Measurements from ENCODE around the gene DISC1.

DISC1 gene

DNA sequence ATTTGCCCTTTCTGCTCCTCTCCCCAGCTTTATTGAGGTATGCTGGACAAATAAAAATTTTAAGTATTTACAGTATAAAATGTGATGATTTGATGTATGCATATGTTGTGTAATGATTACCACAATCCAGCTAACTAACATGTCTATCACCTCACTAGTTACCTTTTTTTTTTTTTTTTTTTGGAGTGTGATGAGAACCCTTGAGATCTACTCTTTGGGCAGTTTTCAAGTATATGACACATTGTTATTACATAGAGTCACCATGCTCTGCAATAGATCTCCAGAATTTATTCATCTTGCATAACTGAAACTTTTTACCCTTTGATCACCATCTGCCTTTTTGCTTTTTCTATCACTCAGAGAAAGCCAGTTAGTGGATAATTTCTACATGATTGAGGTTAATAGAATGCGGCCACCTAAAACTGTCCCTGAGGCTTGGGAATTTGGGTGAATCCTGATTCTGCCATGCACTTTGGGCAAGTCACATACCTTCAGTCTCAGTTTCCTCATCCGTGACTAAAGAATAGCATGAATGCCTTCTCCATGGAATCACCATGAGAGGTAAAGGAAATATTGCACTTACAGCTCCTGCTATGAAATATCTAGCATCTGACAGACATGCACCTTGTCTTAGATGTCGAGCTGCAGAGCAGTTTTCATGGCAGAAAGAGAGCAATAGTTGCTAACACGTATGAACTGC is 295.2 kb downstream of the DISC1 start:
- no peak for DNase-seq (ENCODE audit: low read depth in 2 of 2, low spot score in 1 of 2)

DNA sequence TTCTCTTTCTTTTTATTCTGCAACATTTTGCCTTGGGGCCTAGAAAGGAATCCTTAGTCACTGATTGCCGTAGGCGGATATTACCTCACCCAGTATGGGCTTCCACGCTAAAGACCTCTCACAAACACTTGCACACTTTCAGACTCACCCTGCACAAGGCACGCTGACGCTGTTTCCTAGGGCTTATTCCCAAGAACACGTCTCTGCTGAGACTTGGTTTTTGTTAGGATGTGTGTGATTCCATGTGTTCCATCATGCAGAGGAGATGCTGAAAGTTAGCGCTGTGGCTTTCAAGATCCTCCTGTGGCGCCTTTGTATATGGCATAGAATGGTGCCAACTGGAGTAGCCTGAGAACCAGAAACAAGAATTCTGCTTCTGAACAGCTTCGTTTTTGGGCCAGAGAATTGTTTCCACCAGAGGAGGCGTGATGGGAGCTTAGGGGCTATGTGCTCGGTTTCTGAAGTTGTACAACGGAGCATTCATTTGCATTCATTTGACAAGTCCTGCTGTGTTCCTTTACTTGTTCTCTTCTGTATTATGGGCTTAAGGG is 297.0 kb downstream of the DISC1 start:
- DNase-seq (ENCODE audit: low read depth in 2 of 2, low spot score in 1 of 2) = no peak

DNA sequence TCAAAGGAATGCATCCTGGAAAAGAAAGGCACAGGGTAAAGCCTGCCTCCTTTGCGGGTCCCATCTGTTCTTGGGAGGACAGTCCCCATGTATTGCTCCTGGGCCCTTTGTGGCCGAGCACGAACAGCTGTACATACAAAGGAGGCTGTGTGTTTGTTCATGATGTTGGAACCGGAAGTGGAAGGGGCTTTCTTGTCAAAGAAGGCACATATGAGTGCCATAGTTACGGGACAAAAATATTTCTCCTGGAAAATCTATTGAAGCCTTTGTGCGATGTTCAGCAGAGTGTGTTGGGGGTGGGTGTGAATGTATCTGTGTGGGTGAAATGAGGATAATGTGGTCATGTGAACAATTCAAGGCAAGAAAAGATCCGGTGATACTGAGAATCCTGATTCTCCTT is 297.6 kb downstream of the DISC1 start:
- no peak for DNase-seq (ENCODE audit: low read depth in 2 of 2, low spot score in 1 of 2)

- no peak for DNase-seq (ENCODE audit: low read depth in 2 of 2, low spot score in 1 of 2)
These were observed 299.3 kb downstream of the DISC1 start for GRCh38 chr1:231925864-231926263.

GRCh38 chr1:231926340-231926739 is 299.8 kb downstream of the DISC1 start:
- no peak for DNase-seq (ENCODE audit: low read depth in 2 of 2, low spot score in 1 of 2)

- no peak for DNase-seq (ENCODE audit: low read depth in 2 of 2, low spot score in 1 of 2)
These were observed 300.3 kb downstream of the DISC1 start for GRCh38 chr1:231926933-231927332.

- no peak for DNase-seq (ENCODE audit: low read depth in 2 of 2, low spot score in 1 of 2)
These were observed 300.8 kb downstream of the DISC1 start for GRCh38 chr1:231927431-231927830.

DNA sequence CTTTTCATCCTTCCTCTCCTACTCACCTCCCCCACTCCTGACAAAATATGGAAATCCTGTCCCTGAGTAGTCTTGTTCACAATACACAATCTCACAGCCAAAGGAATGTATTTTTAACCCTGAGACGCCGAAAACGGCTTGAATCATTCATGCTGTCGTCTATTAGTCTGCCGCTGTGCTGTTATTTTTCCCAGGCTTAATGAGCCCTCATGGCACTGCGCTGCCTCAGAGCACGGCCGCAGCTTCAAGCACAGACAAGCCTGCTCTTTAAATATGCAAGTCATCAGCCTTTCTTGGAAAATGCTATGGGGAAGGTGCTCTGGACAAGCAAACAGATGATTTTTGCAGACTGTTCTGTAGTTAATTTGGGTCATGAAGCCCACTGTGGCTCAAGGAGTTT is 302.7 kb downstream of the DISC1 start:
- DNase-seq (ENCODE audit: low read depth in 2 of 2, low spot score in 1 of 2) = no peak

DNA sequence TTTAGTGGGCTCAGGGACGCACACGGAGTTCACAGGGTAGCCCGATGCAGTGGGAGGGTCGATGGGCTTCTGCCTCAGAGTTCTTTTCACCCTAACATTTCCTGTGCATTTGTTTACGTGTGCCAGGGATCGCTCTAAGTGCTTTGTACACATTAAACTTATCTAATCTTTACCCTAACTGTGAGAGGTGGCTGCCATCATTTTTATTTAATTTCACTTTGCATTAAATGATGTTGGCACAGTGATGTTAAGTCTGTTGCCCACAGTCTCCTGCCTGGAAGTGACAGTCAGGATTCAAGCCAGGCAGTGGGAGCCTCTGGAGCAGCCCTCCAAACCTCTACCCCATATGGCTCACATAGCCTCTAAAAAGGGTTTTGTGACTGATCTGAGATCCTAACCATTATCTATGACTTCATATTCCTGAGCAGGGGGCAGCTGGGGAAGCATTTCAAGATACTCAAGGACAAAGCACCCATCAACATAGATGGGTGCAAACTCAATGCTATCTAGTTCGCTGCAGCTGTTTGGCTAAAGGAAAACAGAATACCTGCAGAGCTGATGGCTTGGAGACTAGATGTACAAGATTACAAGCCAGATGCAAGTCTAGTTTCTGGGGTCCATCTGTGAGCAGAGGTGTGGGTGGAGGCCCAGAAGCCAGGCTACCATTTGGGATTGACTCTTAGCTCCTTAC is 303.8 kb downstream of the DISC1 start:
- DNase-seq (ENCODE audit: low read depth in 2 of 2, low spot score in 1 of 2) = no peak

- DNase-seq (ENCODE audit: low read depth in 2 of 2, low spot score in 1 of 2) = no peak
These were observed 304.6 kb downstream of the DISC1 start for GRCh38 chr1:231931146-231931545.

DNA sequence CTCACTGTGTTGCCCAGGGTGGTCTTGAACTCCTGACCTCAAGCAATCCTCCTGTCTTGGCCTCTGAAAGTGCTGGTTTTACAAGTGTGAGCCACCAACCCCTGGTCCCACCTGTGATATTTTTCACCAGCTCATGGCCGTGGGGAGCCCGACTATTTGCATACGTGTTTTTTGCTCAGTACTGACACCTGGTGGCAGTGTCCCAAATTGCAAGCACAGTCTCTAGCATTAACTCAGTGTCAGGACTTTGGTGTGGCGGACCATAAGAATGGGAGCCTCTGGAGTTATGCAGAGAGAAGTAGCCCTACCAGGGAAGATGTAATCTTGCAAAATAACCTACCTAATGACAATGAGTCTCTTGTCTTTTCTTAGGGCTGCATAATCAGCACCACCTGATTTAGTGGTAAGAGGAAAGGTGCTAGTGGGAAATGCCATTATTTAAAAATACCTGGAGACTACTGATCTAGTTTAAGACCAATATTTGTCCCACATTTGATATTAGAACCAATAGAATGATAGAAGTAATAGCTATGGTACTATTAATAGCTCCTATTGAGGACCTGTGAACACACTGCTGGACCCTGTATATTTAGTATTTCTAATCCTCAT is 305.4 kb downstream of the DISC1 start:
- DNase-seq (ENCODE audit: low read depth in 2 of 2, low spot score in 1 of 2) = no peak

- no peak for DNase-seq (ENCODE audit: low read depth in 2 of 2, low spot score in 1 of 2)
These were observed 307.4 kb downstream of the DISC1 start for GRCh38 chr1:231933711-231934626.

GRCh38 chr1:231934797-231935196 is 308.2 kb downstream of the DISC1 start:
- no peak for DNase-seq (ENCODE audit: low read depth in 2 of 2, low spot score in 1 of 2)

- no peak for DNase-seq (ENCODE audit: low read depth in 2 of 2, low spot score in 1 of 2)
These were observed 309.3 kb downstream of the DISC1 start for GRCh38 chr1:231935856-231936255.

DNA sequence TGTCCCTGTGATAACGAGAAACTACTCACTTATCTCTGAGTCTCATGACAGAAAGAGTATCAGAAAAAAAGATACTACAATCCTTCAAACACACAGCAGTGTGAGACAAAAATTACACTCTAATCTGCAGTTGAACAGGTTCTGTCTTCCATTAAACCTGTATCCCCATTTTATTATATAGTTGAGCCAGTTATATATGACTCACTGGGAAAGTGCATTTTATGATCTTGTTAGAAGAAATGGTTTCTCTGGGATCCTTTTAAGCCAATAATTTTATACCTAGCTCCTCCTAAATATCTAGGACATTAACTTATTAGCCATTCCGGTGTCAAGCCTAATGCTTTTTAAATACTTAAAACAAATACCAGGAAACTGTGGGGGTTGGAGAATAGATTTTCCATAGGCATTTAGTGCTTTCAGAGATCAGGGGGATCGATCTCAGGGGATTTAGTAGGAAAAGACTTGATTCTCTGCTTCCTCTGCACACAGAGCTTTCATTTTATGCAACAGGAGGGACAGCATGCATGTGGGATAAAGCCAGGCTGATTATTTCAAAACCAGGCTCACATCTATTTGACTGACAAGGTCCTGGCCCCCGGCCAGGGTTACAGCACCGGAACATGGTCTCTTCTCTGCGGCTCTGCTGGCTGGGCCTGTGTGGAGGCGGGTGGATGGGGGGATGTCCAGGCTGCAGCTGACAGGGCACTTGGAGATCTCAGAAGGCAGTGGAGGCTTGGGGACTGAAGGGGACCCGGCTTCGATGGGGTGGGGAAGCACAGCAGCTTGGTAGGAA is 310.6 kb downstream of the DISC1 start:
- no peak for DNase-seq (ENCODE audit: low read depth in 2 of 2, low spot score in 1 of 2)

GRCh38 chr1:231938211-231938610 is 311.6 kb downstream of the DISC1 start:
- DNase-seq (ENCODE audit: low read depth in 2 of 2, low spot score in 1 of 2) = no peak

GRCh38 chr1:231938711-231939110 is 312.1 kb downstream of the DISC1 start:
- no peak for DNase-seq (ENCODE audit: low read depth in 2 of 2, low spot score in 1 of 2)

DNA sequence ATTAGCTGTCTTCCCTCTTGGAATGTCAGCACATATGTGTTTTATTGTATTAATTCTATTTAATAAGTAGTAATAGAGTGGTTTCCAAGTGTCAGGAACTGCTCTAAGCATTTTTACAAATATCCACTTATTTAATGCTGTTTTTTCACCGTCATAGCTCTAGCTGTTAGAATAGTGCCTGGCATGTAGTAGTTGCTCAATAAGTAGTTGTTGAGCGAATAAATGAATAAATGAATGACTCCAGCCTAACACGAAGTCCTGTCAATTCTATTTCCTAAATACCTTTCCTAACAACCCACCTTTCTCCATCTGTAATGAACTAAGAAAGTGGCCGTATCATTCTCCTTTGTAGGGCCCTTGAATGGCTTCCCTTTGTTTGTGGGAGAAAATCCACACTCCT is 312.5 kb downstream of the DISC1 start:
- DNase-seq (ENCODE audit: low read depth in 2 of 2, low spot score in 1 of 2) = no peak

- no peak for DNase-seq (ENCODE audit: low read depth in 2 of 2, low spot score in 1 of 2)
These were observed 313.5 kb downstream of the DISC1 start for GRCh38 chr1:231940116-231940515.

- no peak for DNase-seq (ENCODE audit: low read depth in 2 of 2, low spot score in 1 of 2)
These were observed 314.1 kb downstream of the DISC1 start for GRCh38 chr1:231940701-231941100.
